Mesenchymal stem cell (in vitro differentiated cells and primary cell): ENCODE data around the gene FAT3.

ENCODE experiments used
- DNase-seq: peaks from one replicate; pipeline ENCODE4 v3.0.0-alpha.2; 2013
- H2AFZ ChIP-seq: one replicate; pipeline ENCODE4 v1.6.1; 2013; ENCODE audit warnings: low read depth, mild to moderate bottlenecking, control low read depth, inconsistent platforms, low read length, moderate library complexity
- H2AK5ac ChIP-seq: 2 replicates; pipeline ENCODE4 v1.6.1; 2013; ENCODE audit warnings: low read length, moderate library complexity, mild to moderate bottlenecking, inconsistent platforms; ENCODE audit not compliant: severe bottlenecking
- H2BK120ac ChIP-seq: one replicate; pipeline ENCODE4 v1.6.1; 2013; ENCODE audit warnings: low read depth, mild to moderate bottlenecking, inconsistent platforms, low read length, moderate library complexity
- H2BK12ac ChIP-seq, 2 experiments: one replicate each; pipeline ENCODE4 v1.6.1; 2013; ENCODE audit warnings: inconsistent platforms in 2 of 2, low read length in 2 of 2, mild to moderate bottlenecking in 2 of 2, moderate library complexity in 2 of 2, control low read depth in 1 of 2
- H2BK15ac ChIP-seq: one replicate; pipeline ENCODE4 v1.6.1; 2013; ENCODE audit warnings: mild to moderate bottlenecking, low read depth, inconsistent platforms; ENCODE audit not compliant: poor library complexity, severe bottlenecking
- H2BK5ac ChIP-seq: 2 replicates; pipeline ENCODE4 v1.6.1; 2013; ENCODE audit warnings: low read depth, mild to moderate bottlenecking, low read length, control low read depth, inconsistent platforms; ENCODE audit not compliant: poor library complexity, severe bottlenecking
- H3K14ac ChIP-seq, 2 experiments: one replicate each; pipeline ENCODE4 v1.6.1; 2013; ENCODE audit warnings: inconsistent platforms in 2 of 2, low read length in 2 of 2, control low read depth in 1 of 2, mild to moderate bottlenecking in 1 of 2, moderate library complexity in 1 of 2
- H3K18ac ChIP-seq, 2 experiments: one replicate each; pipeline ENCODE4 v1.6.1; 2013; ENCODE audit warnings: inconsistent platforms in 2 of 2, low read length in 2 of 2, control low read depth in 1 of 2, low read depth in 1 of 2, mild to moderate bottlenecking in 1 of 2
- H3K23ac ChIP-seq, 2 experiments: one replicate each; pipeline ENCODE4 v1.6.1; 2013; ENCODE audit warnings: inconsistent platforms in 2 of 2, low read length in 2 of 2, mild to moderate bottlenecking in 2 of 2, moderate library complexity in 2 of 2, control low read depth in 1 of 2
- H3K27ac ChIP-seq: 2 replicates; pipeline ENCODE4 v1.5.1; 2013; ENCODE audit warnings: mild to moderate bottlenecking, moderate library complexity, low read length, control low read depth, inconsistent platforms; ENCODE audit not compliant: poor library complexity, severe bottlenecking
- H3K27me3 ChIP-seq, 2 experiments: 2 replicates each; pipeline versions ENCODE4 v1.6.1 to v1.7.0; 2013; ENCODE audit warnings: low read length in 2 of 2, mild to moderate bottlenecking in 2 of 2, moderate library complexity in 2 of 2, control low read depth in 1 of 2, inconsistent platforms in 1 of 2; ENCODE audit not compliant: control insufficient read depth in 1 of 2, insufficient read depth in 1 of 2
- H3K36me3 ChIP-seq, 2 experiments: 2 replicates each; pipeline versions ENCODE4 v1.6.1 to v1.7.0; 2013; ENCODE audit warnings: low read length in 2 of 2, control low read depth in 1 of 2, inconsistent platforms in 1 of 2, low read depth in 1 of 2, mild to moderate bottlenecking in 1 of 2; ENCODE audit not compliant: insufficient read depth in 2 of 2, control insufficient read depth in 1 of 2
- H3K4ac ChIP-seq, 2 experiments: one replicate each; pipeline ENCODE4 v1.6.1; 2013; ENCODE audit warnings: inconsistent platforms in 2 of 2, low read length in 2 of 2, mild to moderate bottlenecking in 2 of 2, moderate library complexity in 2 of 2, control low read depth in 1 of 2, low read depth in 1 of 2
- H3K4me1 ChIP-seq: 2 replicates; pipeline ENCODE4 v1.6.1; 2013; ENCODE audit warnings: low read depth, low read length, control low read depth; ENCODE audit not compliant: control insufficient read depth, insufficient read depth
- H3K4me2 ChIP-seq: 2 replicates; pipeline ENCODE4 v1.6.1; 2013; ENCODE audit warnings: low read length, mild to moderate bottlenecking, inconsistent platforms; ENCODE audit not compliant: poor library complexity, severe bottlenecking
- H3K4me3 ChIP-seq, 2 experiments: 2 replicates each; pipeline versions ENCODE4 v1.5.1 to v1.7.0; 2013; ENCODE audit warnings: low read length in 2 of 2, mild to moderate bottlenecking in 2 of 2, control low read depth in 1 of 2, low read depth in 1 of 2; ENCODE audit not compliant: insufficient read depth in 1 of 2
- H3K79me1 ChIP-seq: replicated peaks from 2 replicates; pipeline ENCODE4 v1.6.1; 2013; ENCODE audit warnings: mild to moderate bottlenecking, control low read depth, low read length, inconsistent platforms; ENCODE audit not compliant: poor library complexity, severe bottlenecking
- H3K9ac ChIP-seq: 2 replicates; pipeline ENCODE4 v1.7.0; 2013; ENCODE audit warnings: mild to moderate bottlenecking, low read length, moderate library complexity
- H3K9me3 ChIP-seq: 2 replicates; pipeline ENCODE4 v1.7.0; 2013; ENCODE audit warnings: mild to moderate bottlenecking, low read length; ENCODE audit not compliant: control insufficient read depth
- H4K8ac ChIP-seq: one replicate; pipeline ENCODE4 v1.6.1; 2013; ENCODE audit warnings: inconsistent platforms, mild to moderate bottlenecking, low read length, moderate library complexity
- H4K91ac ChIP-seq: one replicate; pipeline ENCODE4 v1.6.1; 2013; ENCODE audit warnings: mild to moderate bottlenecking, low read length, inconsistent platforms
- WGBS: methylation state at CpG from one replicate; pipeline ENCODE4 v1.1.7; 2013; ENCODE audit warnings: mixed read lengths; 5-methylcytosine and 5-hydroxymethylcytosine counted together

The FAT3 gene

DNA sequence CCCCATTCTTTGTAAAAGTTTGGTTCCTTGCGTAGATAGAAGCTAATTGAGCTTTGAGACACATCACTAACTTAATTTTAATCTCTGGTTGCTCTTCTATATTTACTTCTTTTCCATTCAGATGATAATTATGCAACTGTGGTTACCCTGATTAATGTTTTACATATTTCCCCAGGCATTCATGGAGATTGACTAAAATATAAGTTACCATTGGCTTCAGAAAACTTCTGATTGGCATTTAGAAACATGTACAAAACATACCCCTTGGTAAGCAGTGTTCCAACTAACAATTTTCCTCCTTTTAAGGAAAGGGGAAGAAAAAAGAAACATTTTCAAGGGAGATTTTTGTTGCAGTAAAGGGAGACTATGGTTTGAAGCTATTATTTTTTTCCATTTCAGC is 43.9 kb downstream of the FAT3 start:
- WGBS = no CpG with 5 or more reads among the region's 1 CpG
- Histone ChIP-seq H3K18ac (no peak overlapping the region), H3K9ac (no peak overlapping the region), H3K36me3 (no peaks in the 10 kb centered on the region), H4K8ac (no peak overlapping the region), H3K27me3 (no peaks in the 10 kb centered on the region), H3K4me1 (peaks cover 3% of the 10 kb centered on the region), H2BK15ac (no peak overlapping the region), H4K91ac (no peak overlapping the region), H3K4me3 (no peak overlapping the region), H2BK5ac (no peak overlapping the region), H2BK12ac (no peak overlapping the region), H3K14ac (no peak overlapping the region), H3K9me3 (no peaks in the 10 kb centered on the region), H3K27ac (peak overlapping the region; percentile 89), H2AFZ (no peak overlapping the region), H2AK5ac (no peak overlapping the region), H3K79me1 (no peaks in the 10 kb centered on the region), H3K4me2 (no peak overlapping the region), H3K4ac (no peak overlapping the region), H2BK120ac (no peak overlapping the region), H3K23ac (no peak overlapping the region)
- DNase-seq = no peak

DNA sequence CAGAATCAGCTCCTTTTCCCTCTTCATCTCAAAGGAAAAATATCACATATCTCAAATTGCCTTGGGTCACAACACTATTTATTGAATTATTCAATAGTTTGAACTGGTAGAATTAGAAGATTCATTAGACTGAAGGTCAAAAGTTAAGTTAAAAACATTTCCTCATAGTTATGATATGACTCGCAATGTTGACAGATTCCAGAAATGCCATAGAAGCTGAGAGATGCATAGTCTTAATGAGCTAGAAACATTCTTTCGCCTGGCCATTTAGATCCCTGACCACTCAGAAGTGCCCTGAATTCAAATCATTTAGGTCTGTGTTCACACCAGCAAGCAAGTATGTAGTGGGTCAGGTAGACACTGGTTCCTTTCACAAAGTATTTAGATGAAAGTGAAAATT is 44.4 kb downstream of the FAT3 start:
- 8% methylated on average over 2 of the region's 2 CpGs for whole genome bisulfite sequencing
- Histone ChIP-seq H3K9me3 (no peaks in the 10 kb centered on the region), H3K4me3 (no peak overlapping the region), H2BK5ac (no peak overlapping the region), H2AK5ac (no peak overlapping the region), H3K18ac (no peak overlapping the region), H3K27me3 (no peaks in the 10 kb centered on the region), H3K4me2 (no peak overlapping the region), H3K9ac (no peak overlapping the region), H3K79me1 (no peaks in the 10 kb centered on the region), H4K8ac (no peak overlapping the region), H3K4me1 (peaks cover 3% of the 10 kb centered on the region), H2BK15ac (no peak overlapping the region), H2AFZ (no peak overlapping the region), H3K23ac (no peak overlapping the region), H3K27ac (peak overlapping the region; percentile 89), H4K91ac (no peak overlapping the region), H3K36me3 (no peaks in the 10 kb centered on the region), H3K4ac (no peak overlapping the region), H2BK120ac (no peak overlapping the region), H2BK12ac (no peak overlapping the region), H3K14ac (no peak overlapping the region)
- peak; percentile 30 for DNase-seq

GRCh38 chr11:92269841-92270240 is 45.2 kb downstream of the FAT3 start:
- Histone ChIP-seq H2BK15ac (no peak overlapping the region), H3K36me3 (no peaks in the 10 kb centered on the region), H2AFZ (no peak overlapping the region), H2AK5ac (peak overlapping the region; percentile 44), H3K9me3 (no peaks in the 10 kb centered on the region), H3K23ac (no peak overlapping the region), H3K27ac (peak overlapping the region; percentile 67), H3K27me3 (no peaks in the 10 kb centered on the region), H2BK120ac (no peak overlapping the region), H4K8ac (no peak overlapping the region), H3K4ac (no peak overlapping the region), H3K18ac (no peak overlapping the region), H3K4me2 (no peak overlapping the region), H2BK12ac (no peak overlapping the region), H3K14ac (no peak overlapping the region), H3K9ac (no peak overlapping the region), H3K4me1 (peaks cover 3% of the 10 kb centered on the region), H4K91ac (no peak overlapping the region), H3K4me3 (no peak overlapping the region), H2BK5ac (peak overlapping the region; percentile 24), H3K79me1 (no peaks in the 10 kb centered on the region)
- DNase-seq = no peak
- WGBS = 45% methylated on average over 2 of the region's 2 CpGs

GRCh38 chr11:92272651-92273050 is 48.0 kb downstream of the FAT3 start:
- H3K9me3 ChIP-seq = no peaks in the 10 kb centered on the region
- H2BK15ac ChIP-seq = no peak overlapping the region
- no peak overlapping the region for H2BK120ac ChIP-seq
- no peak overlapping the region for H3K18ac ChIP-seq
- H3K27me3 ChIP-seq = no peaks in the 10 kb centered on the region
- H2BK12ac ChIP-seq = no peak overlapping the region
- no peak overlapping the region for H2AFZ ChIP-seq
- no peak overlapping the region for H4K91ac ChIP-seq
- H3K14ac ChIP-seq = no peak overlapping the region
- H3K4me2 ChIP-seq = no peak overlapping the region
- H3K4me1 ChIP-seq = peaks cover 3% of the 10 kb centered on the region
- H2AK5ac ChIP-seq = no peak overlapping the region
- H3K23ac ChIP-seq = no peak overlapping the region
- no peak for DNase-seq
- H4K8ac ChIP-seq = no peak overlapping the region
- H3K79me1 ChIP-seq = no peaks in the 10 kb centered on the region
- no peak overlapping the region for H3K27ac ChIP-seq
- no peak overlapping the region for H3K9ac ChIP-seq
- no peaks in the 10 kb centered on the region for H3K36me3 ChIP-seq
- no peak overlapping the region for H2BK5ac ChIP-seq
- H3K4me3 ChIP-seq = no peak overlapping the region
- H3K4ac ChIP-seq = no peak overlapping the region
- 93% methylated on average over 3 of the region's 3 CpGs for WGBS
